NCI-H446 treated with DMSO at 0.1 percent for 48 hours (cell line): Measurements from ENCODE around the gene PMFBP1.

Experiments used
- DNase-seq: peaks from one replicate; lab custom pipeline; 2025; lab: John Stamatoyannopoulos, UW

The PMFBP1 gene, protein sequence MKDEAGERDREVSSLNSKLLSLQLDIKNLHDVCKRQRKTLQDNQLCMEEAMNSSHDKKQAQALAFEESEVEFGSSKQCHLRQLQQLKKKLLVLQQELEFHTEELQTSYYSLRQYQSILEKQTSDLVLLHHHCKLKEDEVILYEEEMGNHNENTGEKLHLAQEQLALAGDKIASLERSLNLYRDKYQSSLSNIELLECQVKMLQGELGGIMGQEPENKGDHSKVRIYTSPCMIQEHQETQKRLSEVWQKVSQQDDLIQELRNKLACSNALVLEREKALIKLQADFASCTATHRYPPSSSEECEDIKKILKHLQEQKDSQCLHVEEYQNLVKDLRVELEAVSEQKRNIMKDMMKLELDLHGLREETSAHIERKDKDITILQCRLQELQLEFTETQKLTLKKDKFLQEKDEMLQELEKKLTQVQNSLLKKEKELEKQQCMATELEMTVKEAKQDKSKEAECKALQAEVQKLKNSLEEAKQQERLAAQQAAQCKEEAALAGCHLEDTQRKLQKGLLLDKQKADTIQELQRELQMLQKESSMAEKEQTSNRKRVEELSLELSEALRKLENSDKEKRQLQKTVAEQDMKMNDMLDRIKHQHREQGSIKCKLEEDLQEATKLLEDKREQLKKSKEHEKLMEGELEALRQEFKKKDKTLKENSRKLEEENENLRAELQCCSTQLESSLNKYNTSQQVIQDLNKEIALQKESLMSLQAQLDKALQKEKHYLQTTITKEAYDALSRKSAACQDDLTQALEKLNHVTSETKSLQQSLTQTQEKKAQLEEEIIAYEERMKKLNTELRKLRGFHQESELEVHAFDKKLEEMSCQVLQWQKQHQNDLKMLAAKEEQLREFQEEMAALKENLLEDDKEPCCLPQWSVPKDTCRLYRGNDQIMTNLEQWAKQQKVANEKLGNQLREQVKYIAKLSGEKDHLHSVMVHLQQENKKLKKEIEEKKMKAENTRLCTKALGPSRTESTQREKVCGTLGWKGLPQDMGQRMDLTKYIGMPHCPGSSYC

GRCh38 chr16:72172105-72173034 is at the start of gene PMFBP1:
Gene PMFBP1 (minus strand): TSS chr16:72172155. CDS start chr16:72171208, 947 bp downstream.
- DNase-seq = no peak

GRCh38 chr16:72221630-72222024 is 49.7 kb upstream of the PMFBP1 start:
- no peak for DNase-seq

GRCh38 chr16:72220875-72221629 is 49.1 kb upstream of the PMFBP1 start:
- DNase-seq = no peak

GRCh38 chr16:72219282-72219681 is 47.3 kb upstream of the PMFBP1 start:
- no peak for DNase-seq

GRCh38 chr16:72216767-72217166 is 44.8 kb upstream of the PMFBP1 start:
- DNase-seq = no peak

GRCh38 chr16:72214821-72215220 is 42.9 kb upstream of the PMFBP1 start:
- DNase-seq = no peak

- no peak for DNase-seq
These were observed 39.2 kb upstream of the PMFBP1 start for GRCh38 chr16:72211110-72211509.

GRCh38 chr16:72210555-72210954 is 38.6 kb upstream of the PMFBP1 start:
- no peak for DNase-seq

- DNase-seq = no peak
These were observed 38.1 kb upstream of the PMFBP1 start for GRCh38 chr16:72210072-72210471.

GRCh38 chr16:72206299-72206698 is 34.3 kb upstream of the PMFBP1 start:
- no peak for DNase-seq

- DNase-seq = no peak
These were observed 31.4 kb upstream of the PMFBP1 start for GRCh38 chr16:72203401-72203800.

DNA sequence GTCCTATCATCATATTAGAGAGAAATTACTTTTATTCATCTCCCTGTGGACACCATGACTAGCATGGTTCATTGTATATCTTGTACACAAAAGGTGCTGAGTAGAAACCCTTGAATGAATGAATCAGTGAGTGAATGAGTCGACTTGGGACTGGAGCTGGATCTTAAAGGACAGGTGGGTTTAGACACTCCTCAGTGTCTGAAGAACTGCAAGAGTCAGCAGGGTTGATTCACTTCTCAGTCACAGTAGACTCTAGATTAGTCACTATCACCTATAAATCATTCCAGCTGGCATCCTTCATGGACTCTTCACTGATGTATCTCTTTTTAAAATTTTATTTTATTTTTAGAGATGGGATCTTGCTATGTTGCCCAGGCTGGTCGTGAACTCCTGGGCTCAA is 30.1 kb upstream of the PMFBP1 start:
- DNase-seq = no peak

GRCh38 chr16:72201387-72201786 is 29.4 kb upstream of the PMFBP1 start:
- DNase-seq = no peak

DNA sequence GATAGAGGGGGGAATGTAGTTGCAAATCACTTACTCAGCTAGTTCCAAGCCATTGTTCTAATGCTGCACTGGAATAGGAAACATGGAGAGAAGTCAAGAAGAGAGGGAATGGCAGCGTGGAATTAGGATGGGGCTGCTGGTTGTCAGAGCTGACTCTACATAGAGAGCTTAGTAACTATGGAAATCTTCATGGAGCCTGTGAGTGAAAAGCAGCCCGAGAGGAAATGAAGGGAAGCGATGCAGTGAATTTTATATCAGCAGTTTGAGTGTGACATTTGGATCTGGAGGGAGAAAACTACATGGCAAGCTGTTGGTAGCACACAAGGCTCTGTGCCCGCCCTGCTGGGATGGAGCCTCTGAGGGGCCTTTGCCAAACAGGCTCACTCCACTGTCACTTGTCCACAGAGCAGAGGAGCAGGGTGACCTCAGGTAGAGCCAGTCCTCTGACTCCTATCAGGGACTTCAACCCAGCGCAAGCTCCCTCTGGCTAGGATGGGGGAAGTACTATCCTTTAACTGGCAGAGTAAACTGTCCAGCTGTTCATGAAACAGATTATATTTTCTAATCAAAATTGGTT is 27.9 kb upstream of the PMFBP1 start:
- no peak for DNase-seq

GRCh38 chr16:72198771-72199201 is 26.8 kb upstream of the PMFBP1 start:
- no peak for DNase-seq

- peak; percentile 23 for DNase-seq
These were observed 26.2 kb upstream of the PMFBP1 start for GRCh38 chr16:72198021-72198711.

- DNase-seq = no peak
These were observed 25.6 kb upstream of the PMFBP1 start for GRCh38 chr16:72197545-72197944.

- DNase-seq = no peak
These were observed 23.7 kb upstream of the PMFBP1 start for GRCh38 chr16:72195609-72196008.

- no peak for DNase-seq
These were observed 19.6 kb upstream of the PMFBP1 start for GRCh38 chr16:72191551-72191950.

- no peak for DNase-seq
These were observed 18.0 kb upstream of the PMFBP1 start for GRCh38 chr16:72189865-72190371.
